Choroid plexus epithelial cell (primary cell): ENCODE data around the gene SMARCA1.
A peak's percentile ranks its signal among the peaks of the same experiment; 100 is the strongest.

ENCODE experiments used
- DNase-seq: peaks from one replicate; pipeline ENCODE4 v3.0.0-alpha.2; 2010; ENCODE audit warnings: low read depth
- H3K4me3 ChIP-seq: 2 replicates; pipeline ENCODE4 v1.5.1; 2011; ENCODE audit warnings: low read depth, mild to moderate bottlenecking, control low read depth, low read length, moderate library complexity
- CTCF ChIP-seq: conservative IDR thresholded peaks from 2 replicates; pipeline ENCODE4 v1.5.1; 2011; ENCODE audit warnings: low read depth, mild to moderate bottlenecking, control low read depth, inconsistent platforms, low read length, moderate library complexity

SMARCA1 gene

GRCh38 chrX:129462707-129463106, 60.6 kb downstream of the SMARCA1 start:
- no peak overlapping the region for H3K4me3 ChIP-seq
- no peak for DNase-seq
- TF ChIP-seq CTCF: peak; percentile 16

- H3K4me3 ChIP-seq: no peak overlapping the region
- no peak for DNase-seq
- no peak for TF ChIP-seq CTCF
Measured at GRCh38 chrX:129461801-129462456, 61.4 kb downstream of the SMARCA1 start.

GRCh38 chrX:129452523-129452922, 70.8 kb downstream of the SMARCA1 start:
- no peak overlapping the region for H3K4me3 ChIP-seq
- no peak for DNase-seq
- TF ChIP-seq CTCF: no peak

GRCh38 chrX:129450123-129450522, 73.2 kb downstream of the SMARCA1 start:
- no peak for DNase-seq
- TF ChIP-seq CTCF: no peak
- no peak overlapping the region for H3K4me3 ChIP-seq

- H3K4me3 ChIP-seq: no peak overlapping the region
- peak; percentile 18 for DNase-seq
- TF ChIP-seq CTCF: peak; percentile 40
Measured at GRCh38 chrX:129449148-129449547, 74.1 kb downstream of the SMARCA1 start.

- no peak for DNase-seq
- H3K4me3 ChIP-seq: no peak overlapping the region
- TF ChIP-seq CTCF: no peak
Measured at GRCh38 chrX:129445436-129445835, 77.9 kb downstream of the SMARCA1 start.

- no peak for TF ChIP-seq CTCF
- no peak for DNase-seq
- H3K4me3 ChIP-seq: no peak overlapping the region
Measured at GRCh38 chrX:129433945-129434344, 89.3 kb downstream of the SMARCA1 start.
